Measurements from ENCODE around the gene RGS7.

DNA sequence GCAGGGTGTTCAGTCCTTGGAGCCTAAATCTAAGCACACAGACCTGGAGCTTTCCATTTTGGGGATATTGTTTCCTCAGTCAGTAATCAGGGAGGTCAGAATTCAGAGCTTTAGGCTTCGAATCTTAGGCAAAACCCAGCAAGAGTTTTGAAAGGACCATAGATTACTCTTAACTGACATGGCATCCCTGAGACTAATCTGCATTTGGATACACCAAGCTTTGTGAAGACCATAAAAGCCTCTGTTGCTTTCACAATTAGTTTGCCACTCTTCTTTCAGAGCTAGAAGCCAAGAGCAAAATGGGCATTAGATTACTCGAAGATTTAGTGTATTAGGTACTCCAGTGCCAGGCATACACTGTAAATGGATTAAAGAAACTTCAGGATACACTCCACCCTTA lies 613.3 kb downstream of the RGS7 start:
- TF ChIP-seq, protein P1, sequence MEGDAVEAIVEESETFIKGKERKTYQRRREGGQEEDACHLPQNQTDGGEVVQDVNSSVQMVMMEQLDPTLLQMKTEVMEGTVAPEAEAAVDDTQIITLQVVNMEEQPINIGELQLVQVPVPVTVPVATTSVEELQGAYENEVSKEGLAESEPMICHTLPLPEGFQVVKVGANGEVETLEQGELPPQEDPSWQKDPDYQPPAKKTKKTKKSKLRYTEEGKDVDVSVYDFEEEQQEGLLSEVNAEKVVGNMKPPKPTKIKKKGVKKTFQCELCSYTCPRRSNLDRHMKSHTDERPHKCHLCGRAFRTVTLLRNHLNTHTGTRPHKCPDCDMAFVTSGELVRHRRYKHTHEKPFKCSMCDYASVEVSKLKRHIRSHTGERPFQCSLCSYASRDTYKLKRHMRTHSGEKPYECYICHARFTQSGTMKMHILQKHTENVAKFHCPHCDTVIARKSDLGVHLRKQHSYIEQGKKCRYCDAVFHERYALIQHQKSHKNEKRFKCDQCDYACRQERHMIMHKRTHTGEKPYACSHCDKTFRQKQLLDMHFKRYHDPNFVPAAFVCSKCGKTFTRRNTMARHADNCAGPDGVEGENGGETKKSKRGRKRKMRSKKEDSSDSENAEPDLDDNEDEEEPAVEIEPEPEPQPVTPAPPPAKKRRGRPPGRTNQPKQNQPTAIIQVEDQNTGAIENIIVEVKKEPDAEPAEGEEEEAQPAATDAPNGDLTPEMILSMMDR (IDR thresholded peaks at IDR 0.05; ENCODE audit: insufficient read depth, low read depth, low read length), result no peak
- no peak for TF ChIP-seq EZH2 (IDR thresholded peaks at IDR 0.05; ENCODE audit: insufficient read depth, low read length)

All from astrocyte (in vitro differentiated cells and primary cell).